Neural crest cell (in vitro differentiated cells): ENCODE results near the gene PPP3CA. TPM values are rescaled to one million over a fixed set of nuclear protein-coding genes. Genes with fewer than 3 reads are reported as not detected.

ENCODE experiments used
- DNase-seq: peaks from one replicate; pipeline ENCODE4 v3.0.0; 2021; ENCODE audit warnings: low read depth, mixed read lengths, low spot score
- H3K27ac Mint-ChIP-seq: one replicate; pipeline ENCODE4 v1.8.0; 2021; ENCODE audit warnings: mild to moderate bottlenecking, mixed read lengths; ENCODE audit not compliant: unreplicated experiment
- H3K27me3 Mint-ChIP-seq: 2 replicates; pipeline ENCODE4 v1.8.0; 2021; ENCODE audit warnings: low read depth, mild to moderate bottlenecking, mixed read lengths
- H3K36me3 Mint-ChIP-seq: 2 replicates; pipeline ENCODE4 v1.8.0; 2021; ENCODE audit warnings: low read depth, mild to moderate bottlenecking, mixed read lengths
- H3K4me1 Mint-ChIP-seq: 2 replicates; pipeline ENCODE4 v1.8.0; 2021; ENCODE audit warnings: mixed read lengths
- H3K4me3 Mint-ChIP-seq: one replicate; pipeline ENCODE4 v1.8.0; 2021; ENCODE audit warnings: mild to moderate bottlenecking, mixed read lengths
- H3K9me3 Mint-ChIP-seq: 2 replicates; pipeline ENCODE4 v1.8.0; 2021; ENCODE audit warnings: mixed read lengths
- CTCF ChIP-seq: fragments of 200-600 bp; sonication (generic); conservative IDR thresholded peaks from 2 replicates; pipeline ENCODE4 v1.5.0; 2021; ENCODE audit warnings: antibody characterized with exemption, mild to moderate bottlenecking
- total RNA-seq: library from RNA; stranded (reverse); gene quantifications from 2 replicates; pipeline ENCODE4 v1.2.1, GENCODE V29; 2021

The PPP3CA gene
- total RNA-seq, 1 donor from 2014 or later: 12.2 TPM

- DNase-seq: no peak
- H3K27ac Mint-ChIP-seq: no peak overlapping the region
- no peak overlapping the region for H3K4me3 Mint-ChIP-seq
- H3K4me1 Mint-ChIP-seq: no peaks in the 10 kb centered on the region
- no peaks in the 10 kb centered on the region for H3K36me3 Mint-ChIP-seq
- TF ChIP-seq CTCF: no peak
- H3K9me3 Mint-ChIP-seq: no peaks in the 10 kb centered on the region
- no peaks in the 10 kb centered on the region for H3K27me3 Mint-ChIP-seq
Measured at GRCh38 chr4:101244349-101244748, 103.0 kb downstream of the PPP3CA start.

- Mint-ChIP-seq H3K4me3 (no peak overlapping the region), H3K27ac (no peak overlapping the region), H3K36me3 (no peaks in the 10 kb centered on the region), H3K9me3 (no peaks in the 10 kb centered on the region), H3K27me3 (no peaks in the 10 kb centered on the region), H3K4me1 (peaks cover 8% of the 10 kb centered on the region)
- no peak for DNase-seq
- no peak for TF ChIP-seq CTCF
Measured at GRCh38 chr4:101242441-101242840, 104.9 kb downstream of the PPP3CA start.

GRCh38 chr4:101240099-101240498 is 107.2 kb downstream of the PPP3CA start:
- TF ChIP-seq CTCF: no peak
- Mint-ChIP-seq H3K36me3 (no peaks in the 10 kb centered on the region), H3K4me3 (no peak overlapping the region), H3K9me3 (no peaks in the 10 kb centered on the region), H3K4me1 (peaks cover 8% of the 10 kb centered on the region), H3K27me3 (no peaks in the 10 kb centered on the region), H3K27ac (no peak overlapping the region)
- DNase-seq: no peak

- no peaks in the 10 kb centered on the region for H3K9me3 Mint-ChIP-seq
- H3K4me3 Mint-ChIP-seq: no peak overlapping the region
- no peaks in the 10 kb centered on the region for H3K27me3 Mint-ChIP-seq
- no peak overlapping the region for H3K27ac Mint-ChIP-seq
- no peak for DNase-seq
- H3K36me3 Mint-ChIP-seq: no peaks in the 10 kb centered on the region
- TF ChIP-seq CTCF: no peak
- peaks cover 8% of the 10 kb centered on the region for H3K4me1 Mint-ChIP-seq
Measured at GRCh38 chr4:101239665-101240064, 107.7 kb downstream of the PPP3CA start.

GRCh38 chr4:101238706-101239105 is 108.6 kb downstream of the PPP3CA start:
- Mint-ChIP-seq H3K9me3 (no peaks in the 10 kb centered on the region), H3K4me3 (no peak overlapping the region)

More at GRCh38 chr4:101238706-101239105, 108.6 kb downstream of the PPP3CA start:
- Mint-ChIP-seq H3K4me1 (peaks cover 8% of the 10 kb centered on the region), H3K36me3 (no peaks in the 10 kb centered on the region), H3K27me3 (no peaks in the 10 kb centered on the region), H3K27ac (no peak overlapping the region)
- no peak for DNase-seq
- TF ChIP-seq CTCF: no peak
